ENCODE measurements around the gene PALLD. TPM values are rescaled to one million over a fixed set of nuclear protein-coding genes. Genes with fewer than 3 reads are reported as not detected.

PALLD gene
- total and polyA plus RNA-seq, 2 of the 8 experiments (the other 6 are each of a cell fraction or from before 2014, with no cell fraction given): 10.5 to 25.0 TPM

DNA sequence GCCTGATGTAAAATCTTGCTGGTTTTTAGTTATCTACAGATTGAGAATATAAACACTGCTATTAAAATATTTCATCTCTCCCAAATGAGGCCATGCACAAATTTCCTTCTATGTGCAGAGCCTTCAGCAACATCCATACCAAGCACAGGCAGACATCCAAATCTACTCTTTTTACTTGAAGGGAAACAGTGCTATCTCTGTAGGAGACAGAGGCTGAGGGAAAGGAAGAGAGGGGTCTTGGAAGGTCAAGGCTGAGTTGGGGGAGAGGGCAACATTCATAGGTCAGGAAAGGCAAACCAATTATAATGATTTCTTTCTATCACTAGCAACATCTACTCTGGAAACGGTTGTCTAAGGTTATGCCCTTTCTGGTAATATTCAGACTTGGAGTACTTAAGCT is 273.0 kb downstream of the PALLD start:
- Histone ChIP-seq H3K79me2 (ENCODE audit: control insufficient read depth in 1 of 2, insufficient read depth in 2 of 2, low read length in 2 of 2) (no peaks in the 10 kb centered on the region), H3K27ac (ENCODE audit: low read depth, low read length) (no peak overlapping the region), H3K4ac (replicated peaks; ENCODE audit: insufficient read length, low read depth, low read length) (no peak overlapping the region), H3K18ac (ENCODE audit: extremely low read depth, low read length) (no peak overlapping the region), H4K20me1 (replicated peaks in 1 of 2; ENCODE audit: control insufficient read depth in 1 of 2, insufficient read depth in 2 of 2, low read length in 2 of 2) (no peaks in the 10 kb centered on the region), H3K36me3 (ENCODE audit: control insufficient read depth in 2 of 4, insufficient read depth in 4 of 4, low read length in 3 of 4) (no peaks in the 10 kb centered on the region), H2AK5ac (ENCODE audit: low read depth, low read length) (no peak overlapping the region), H3K27me3 (replicated peaks in 1 of 4; ENCODE audit: control insufficient read depth in 3 of 4, extremely low read depth in 1 of 4, insufficient read depth in 3 of 4, low read length in 3 of 4) (no peaks in the 10 kb centered on the region), H3K4me2 (ENCODE audit: insufficient read depth in 1 of 2, low read depth in 2 of 2, low read length in 2 of 2) (no peak overlapping the region), H3K23ac (ENCODE audit: insufficient read length) (no peak overlapping the region), H3K79me1 (ENCODE audit: low read depth, low read length) (no peaks in the 10 kb centered on the region), H2BK120ac (replicated peaks; ENCODE audit: low read depth, low read length) (no peak overlapping the region), H3K4me1 (replicated peaks in 1 of 4; ENCODE audit: control insufficient read depth in 3 of 4, insufficient read depth in 4 of 4, low read length in 3 of 4) (no peaks in the 10 kb centered on the region), H3K9ac (replicated peaks in 1 of 4; ENCODE audit: extremely low read depth in 1 of 4, low read depth in 3 of 4, low read length in 3 of 4) (no peak overlapping the region), H3K56ac (replicated peaks; ENCODE audit: insufficient read length, low read depth, low read length) (no peak overlapping the region), H4K5ac (ENCODE audit: insufficient read length, low read depth, low read length) (no peak overlapping the region), H2BK20ac (ENCODE audit: low read length) (no peak overlapping the region), H3K4me3 (ENCODE audit: extremely low read depth in 1 of 4, insufficient read depth in 2 of 4, low read depth in 3 of 4, low read length in 4 of 4) (no peak overlapping the region), H3K14ac (ENCODE audit: insufficient read length) (no peak overlapping the region), H2BK5ac (ENCODE audit: low read depth, low read length) (no peak overlapping the region), H3K23me2 (ENCODE audit: low read depth, low read length) (0 out of 2 replicates have a peak, but pooled peaks cover 2% of the 10 kb centered on the region), H4K8ac (ENCODE audit: extremely low read depth, insufficient read depth, low read length) (no peak overlapping the region), H2BK12ac (ENCODE audit: low read depth, low read length) (no peak overlapping the region), H3K9me3 (ENCODE audit: insufficient read depth in 2 of 2, low read depth in 1 of 2, low read length in 1 of 2) (no peaks in the 10 kb centered on the region), H2AFZ (ENCODE audit: low read length) (no peak overlapping the region), H2BK15ac (ENCODE audit: low read length) (no peak overlapping the region), H4K91ac (replicated peaks; ENCODE audit: insufficient read length, low read length) (no peak overlapping the region)
- DNase-seq (ENCODE audit: low read depth in 1 of 2, low spot score in 2 of 2) (no peak), FAIRE-seq (no peak)
- ChIA-PET POLR2A (ENCODE audit: partially characterized antibody) (no interaction called here), CTCF (ENCODE audit: partially characterized antibody) (interaction anchor here (0.8 to 1.6 kb wide), 2 partner anchors 59 to 153 kb away, joined by 3 to 5 read pairs; no protein-coding TSS in a partner anchor)
- 90% methylated on average over 1 of the region's 1 CpG; no CpG with 5 or more reads in 1 of the 2 experiments for WGBS, 2 experiments (ENCODE audit: extremely low coverage in 1 of 2, insufficient coverage in 1 of 2, insufficient read length in 1 of 2, insufficient replicate concordance in 2 of 2, low coverage in 1 of 2, low lambda C conversion rate in 2 of 2, missing lambda C conversion rate in 1 of 2)
- TF ChIP-seq SP1 (IDR thresholded peaks at IDR 0.05; ENCODE audit: low read depth, low read length) (no peak), HDAC6 (IDR thresholded peaks at IDR 0.05; ENCODE audit: low read depth, low read length) (no peak), BACH1 (IDR thresholded peaks at IDR 0.05; ENCODE audit: low read length) (no peak), CREB1 (IDR thresholded peaks at IDR 0.05) (no peak), EGR1 (IDR thresholded peaks at IDR 0.05; ENCODE audit: borderline replicate concordance, low read depth, low read length) (no peak), POU5F1 (IDR thresholded peaks at IDR 0.05; ENCODE audit: low read depth, low read length) (no peak), HDAC2 (IDR thresholded peaks at IDR 0.05; ENCODE audit: borderline replicate concordance in 1 of 2, low read depth in 2 of 2, low read length in 2 of 2) (no peak), GABPA (IDR thresholded peaks at IDR 0.05; ENCODE audit: borderline replicate concordance, insufficient read depth, low read length) (no peak), ASH2L (IDR thresholded peaks at IDR 0.05; ENCODE audit: low read length) (no peak)
- TF ChIP-seq, protein P1, sequence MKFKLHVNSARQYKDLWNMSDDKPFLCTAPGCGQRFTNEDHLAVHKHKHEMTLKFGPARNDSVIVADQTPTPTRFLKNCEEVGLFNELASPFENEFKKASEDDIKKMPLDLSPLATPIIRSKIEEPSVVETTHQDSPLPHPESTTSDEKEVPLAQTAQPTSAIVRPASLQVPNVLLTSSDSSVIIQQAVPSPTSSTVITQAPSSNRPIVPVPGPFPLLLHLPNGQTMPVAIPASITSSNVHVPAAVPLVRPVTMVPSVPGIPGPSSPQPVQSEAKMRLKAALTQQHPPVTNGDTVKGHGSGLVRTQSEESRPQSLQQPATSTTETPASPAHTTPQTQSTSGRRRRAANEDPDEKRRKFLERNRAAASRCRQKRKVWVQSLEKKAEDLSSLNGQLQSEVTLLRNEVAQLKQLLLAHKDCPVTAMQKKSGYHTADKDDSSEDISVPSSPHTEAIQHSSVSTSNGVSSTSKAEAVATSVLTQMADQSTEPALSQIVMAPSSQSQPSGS (IDR thresholded peaks at IDR 0.05; ENCODE audit: low read length): no peak
- TF ChIP-seq, protein P2, sequence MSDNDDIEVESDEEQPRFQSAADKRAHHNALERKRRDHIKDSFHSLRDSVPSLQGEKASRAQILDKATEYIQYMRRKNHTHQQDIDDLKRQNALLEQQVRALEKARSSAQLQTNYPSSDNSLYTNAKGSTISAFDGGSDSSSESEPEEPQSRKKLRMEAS (IDR thresholded peaks at IDR 0.05): no peak
- TF ChIP-seq, protein P3, sequence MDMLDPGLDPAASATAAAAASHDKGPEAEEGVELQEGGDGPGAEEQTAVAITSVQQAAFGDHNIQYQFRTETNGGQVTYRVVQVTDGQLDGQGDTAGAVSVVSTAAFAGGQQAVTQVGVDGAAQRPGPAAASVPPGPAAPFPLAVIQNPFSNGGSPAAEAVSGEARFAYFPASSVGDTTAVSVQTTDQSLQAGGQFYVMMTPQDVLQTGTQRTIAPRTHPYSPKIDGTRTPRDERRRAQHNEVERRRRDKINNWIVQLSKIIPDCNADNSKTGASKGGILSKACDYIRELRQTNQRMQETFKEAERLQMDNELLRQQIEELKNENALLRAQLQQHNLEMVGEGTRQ (IDR thresholded peaks at IDR 0.05; ENCODE audit: low read length): no peak

All from H1 (cell line).